ENCODE measurements around the gene RAB22A.

Gene RAB22A

DNA sequence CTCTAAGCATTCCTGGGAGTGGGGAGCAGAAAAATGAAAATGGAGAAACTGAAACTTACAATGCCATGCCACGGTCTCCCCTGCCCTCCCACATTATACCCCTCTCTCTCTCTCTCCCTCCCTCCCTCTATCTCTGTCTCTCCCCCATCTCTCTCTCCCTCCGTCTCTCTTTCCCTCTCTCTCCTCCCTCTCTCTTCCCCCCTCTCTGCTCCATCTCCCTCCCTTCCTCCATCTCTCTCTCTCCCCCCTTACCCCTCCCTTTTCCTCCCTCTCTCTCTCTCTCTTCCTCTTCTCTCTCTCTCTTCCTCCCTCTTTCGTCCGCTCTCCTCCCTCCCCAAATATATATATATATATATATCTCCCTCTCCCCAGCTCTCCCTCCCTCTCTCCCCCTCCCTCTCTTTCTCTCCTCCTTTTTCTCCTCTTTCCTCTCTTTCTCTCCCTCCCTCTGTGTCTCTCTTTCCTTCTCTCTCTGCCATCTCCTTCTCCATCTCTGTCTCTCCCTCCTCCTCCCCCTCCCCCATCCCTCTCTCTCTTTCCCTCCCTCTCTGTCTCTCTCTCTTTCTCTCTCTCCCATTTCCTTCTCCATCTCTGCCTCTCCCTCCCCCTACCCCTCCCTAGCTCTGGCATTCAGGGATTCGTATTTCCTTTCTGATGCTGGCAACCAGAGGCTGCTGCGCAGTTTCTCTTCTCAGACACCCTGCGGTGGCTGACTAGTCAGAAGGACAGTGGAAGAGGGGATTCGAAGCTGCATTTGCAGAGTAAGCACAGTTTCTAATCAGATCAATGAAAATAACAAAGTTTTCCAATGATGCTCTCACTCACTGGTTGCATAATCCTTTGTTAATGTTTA, 65.6 kb downstream of the RAB22A start:
- Histone ChIP-seq H3K79me2 (ENCODE audit: insufficient read depth, low read depth) (no peaks in the 10 kb centered on the region), H3K4me3 (IDR thresholded peaks at IDR 0.05; ENCODE audit: insufficient read depth, low read depth, low read length) (no peak overlapping the region), H3K27me3 (ENCODE audit: insufficient read depth, low read depth) (no peaks in the 10 kb centered on the region), H4K20me1 (ENCODE audit: insufficient read depth) (no peaks in the 10 kb centered on the region), H3K36me3 (ENCODE audit: insufficient read depth) (no peaks in the 10 kb centered on the region), H3K4me1 (ENCODE audit: low read depth, poor library complexity, severe bottlenecking) (no peaks in the 10 kb centered on the region), H2AFZ (ENCODE audit: low read depth) (no peak overlapping the region), H3K9ac (no peak overlapping the region), H3K27ac (no peak overlapping the region), H3K4me2 (no peak overlapping the region)
- TF ChIP-seq, protein P1, sequence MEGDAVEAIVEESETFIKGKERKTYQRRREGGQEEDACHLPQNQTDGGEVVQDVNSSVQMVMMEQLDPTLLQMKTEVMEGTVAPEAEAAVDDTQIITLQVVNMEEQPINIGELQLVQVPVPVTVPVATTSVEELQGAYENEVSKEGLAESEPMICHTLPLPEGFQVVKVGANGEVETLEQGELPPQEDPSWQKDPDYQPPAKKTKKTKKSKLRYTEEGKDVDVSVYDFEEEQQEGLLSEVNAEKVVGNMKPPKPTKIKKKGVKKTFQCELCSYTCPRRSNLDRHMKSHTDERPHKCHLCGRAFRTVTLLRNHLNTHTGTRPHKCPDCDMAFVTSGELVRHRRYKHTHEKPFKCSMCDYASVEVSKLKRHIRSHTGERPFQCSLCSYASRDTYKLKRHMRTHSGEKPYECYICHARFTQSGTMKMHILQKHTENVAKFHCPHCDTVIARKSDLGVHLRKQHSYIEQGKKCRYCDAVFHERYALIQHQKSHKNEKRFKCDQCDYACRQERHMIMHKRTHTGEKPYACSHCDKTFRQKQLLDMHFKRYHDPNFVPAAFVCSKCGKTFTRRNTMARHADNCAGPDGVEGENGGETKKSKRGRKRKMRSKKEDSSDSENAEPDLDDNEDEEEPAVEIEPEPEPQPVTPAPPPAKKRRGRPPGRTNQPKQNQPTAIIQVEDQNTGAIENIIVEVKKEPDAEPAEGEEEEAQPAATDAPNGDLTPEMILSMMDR (conservative IDR thresholded peaks at IDR 0.05; ENCODE audit: low read depth, low read length) = no peak

DNA sequence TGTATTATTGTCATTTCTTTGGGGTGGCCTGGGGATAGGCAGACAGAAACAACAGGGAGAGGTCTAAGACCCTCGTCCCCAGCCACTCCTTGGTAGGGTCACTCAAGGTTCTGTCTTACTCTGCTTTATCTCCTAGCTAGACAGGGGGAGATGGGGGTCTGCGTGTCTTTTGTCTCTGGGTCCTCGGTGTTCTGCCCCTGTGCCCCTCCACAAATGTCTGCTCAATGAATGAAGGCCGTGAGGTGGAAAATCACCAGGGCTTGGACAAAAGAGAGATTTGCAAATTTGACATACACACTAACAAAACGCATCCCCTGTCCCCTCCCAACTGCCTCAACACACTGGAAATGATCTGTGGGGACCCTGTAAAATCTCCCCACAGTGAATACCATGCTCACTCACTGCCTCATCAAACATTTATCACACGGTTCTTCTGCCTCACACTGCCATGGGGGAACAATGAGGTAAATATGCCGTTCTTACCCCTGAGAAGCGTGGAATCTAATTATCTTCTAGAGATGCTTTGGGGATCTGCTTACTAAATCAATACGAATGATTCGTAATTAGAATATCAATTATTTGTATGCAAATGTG, 66.3 kb downstream of the RAB22A start:
- H4K20me1 ChIP-seq (ENCODE audit: insufficient read depth) = no peaks in the 10 kb centered on the region
- no peaks in the 10 kb centered on the region for H3K27me3 ChIP-seq (ENCODE audit: insufficient read depth, low read depth)
- no peaks in the 10 kb centered on the region for H3K36me3 ChIP-seq (ENCODE audit: insufficient read depth)
- no peak overlapping the region for H3K9ac ChIP-seq
- no peak overlapping the region for H3K27ac ChIP-seq
- no peaks in the 10 kb centered on the region for H3K79me2 ChIP-seq (ENCODE audit: insufficient read depth, low read depth)
- TF ChIP-seq, protein P1 (conservative IDR thresholded peaks at IDR 0.05; ENCODE audit: low read depth, low read length) = no peak
- H3K4me2 ChIP-seq = no peak overlapping the region
- H2AFZ ChIP-seq (ENCODE audit: low read depth) = no peak overlapping the region
- no peak overlapping the region for H3K4me3 ChIP-seq (IDR thresholded peaks at IDR 0.05; ENCODE audit: insufficient read depth, low read depth, low read length)
- no peaks in the 10 kb centered on the region for H3K4me1 ChIP-seq (ENCODE audit: low read depth, poor library complexity, severe bottlenecking)

- H2AFZ ChIP-seq (ENCODE audit: low read depth) = no peak overlapping the region
- no peaks in the 10 kb centered on the region for H4K20me1 ChIP-seq (ENCODE audit: insufficient read depth)
- H3K27ac ChIP-seq = no peak overlapping the region
- no peaks in the 10 kb centered on the region for H3K4me1 ChIP-seq (ENCODE audit: low read depth, poor library complexity, severe bottlenecking)
- H3K79me2 ChIP-seq (ENCODE audit: insufficient read depth, low read depth) = no peaks in the 10 kb centered on the region
- H3K4me2 ChIP-seq = no peak overlapping the region
- no peak overlapping the region for H3K4me3 ChIP-seq (IDR thresholded peaks at IDR 0.05; ENCODE audit: insufficient read depth, low read depth, low read length)
- no peaks in the 10 kb centered on the region for H3K27me3 ChIP-seq (ENCODE audit: insufficient read depth, low read depth)
- TF ChIP-seq, protein P1 (conservative IDR thresholded peaks at IDR 0.05; ENCODE audit: low read depth, low read length) = no peak
- no peaks in the 10 kb centered on the region for H3K36me3 ChIP-seq (ENCODE audit: insufficient read depth)
- H3K9ac ChIP-seq = no peak overlapping the region
These were observed 67.5 kb downstream of the RAB22A start for GRCh38 chr20:58377017-58377416.

- Histone ChIP-seq H3K4me3 (IDR thresholded peaks at IDR 0.05; ENCODE audit: insufficient read depth, low read depth, low read length) (no peak overlapping the region), H3K4me1 (ENCODE audit: low read depth, poor library complexity, severe bottlenecking) (no peaks in the 10 kb centered on the region), H3K27ac (no peak overlapping the region), H3K4me2 (no peak overlapping the region), H3K79me2 (ENCODE audit: insufficient read depth, low read depth) (no peaks in the 10 kb centered on the region), H2AFZ (ENCODE audit: low read depth) (no peak overlapping the region), H3K9ac (no peak overlapping the region), H3K27me3 (ENCODE audit: insufficient read depth, low read depth) (no peaks in the 10 kb centered on the region), H3K36me3 (ENCODE audit: insufficient read depth) (no peaks in the 10 kb centered on the region), H4K20me1 (ENCODE audit: insufficient read depth) (no peaks in the 10 kb centered on the region)
- TF ChIP-seq, protein P1 (conservative IDR thresholded peaks at IDR 0.05; ENCODE audit: low read depth, low read length) = no peak
These were observed 68.4 kb downstream of the RAB22A start for GRCh38 chr20:58377766-58378401.

All from KMS-11 (cell line).